CD4-positive, alpha-beta T cell treated with Interleukin-17A for 4 hours (primary cell): ENCODE results near the gene P3H2.
"Not testable (repeated sequence)": the region's sequence is repeated elsewhere in the genome, so short reads cannot be mapped to it uniquely, and the experiment has no call there.

Experiments
- DNase-seq: peaks from one replicate; pipeline ENCODE4 v3.0.0-alpha.2; 2020; ENCODE audit warnings: mixed read lengths

Gene P3H2

GRCh38 chr3:190079173-190079572 lies 41.5 kb downstream of the P3H2 start:
- DNase-seq: not testable (repeated sequence)

- DNase-seq: no peak
Observed at GRCh38 chr3:190077395-190078045, 43.2 kb downstream of the P3H2 start.

GRCh38 chr3:190076601-190077394 lies 43.9 kb downstream of the P3H2 start:
- no peak for DNase-seq

- no peak for DNase-seq
Observed at GRCh38 chr3:190076136-190076535, 44.6 kb downstream of the P3H2 start.

GRCh38 chr3:190074817-190075216 lies 45.9 kb downstream of the P3H2 start:
- DNase-seq: no peak

- DNase-seq: no peak
Observed at GRCh38 chr3:190073264-190074008, 47.3 kb downstream of the P3H2 start.

- DNase-seq: no peak
Observed at GRCh38 chr3:190072856-190073255, 47.8 kb downstream of the P3H2 start.

- not testable (repeated sequence) for DNase-seq
Observed at GRCh38 chr3:190071921-190072320, 48.8 kb downstream of the P3H2 start.

GRCh38 chr3:190070622-190071347 lies 49.9 kb downstream of the P3H2 start:
- DNase-seq: no peak

- no peak for DNase-seq
Observed at GRCh38 chr3:190065204-190065603, 55.5 kb downstream of the P3H2 start.

- no peak for DNase-seq
Observed at GRCh38 chr3:190064659-190065058, 56.0 kb downstream of the P3H2 start.

GRCh38 chr3:190064112-190064511 lies 56.6 kb downstream of the P3H2 start:
- DNase-seq: no peak

- DNase-seq: no peak
Observed at GRCh38 chr3:190063490-190063889, 57.2 kb downstream of the P3H2 start.

GRCh38 chr3:190060192-190060775 lies 60.4 kb downstream of the P3H2 start:
- no peak for DNase-seq

GRCh38 chr3:190059242-190059590 lies 61.5 kb downstream of the P3H2 start:
- DNase-seq: no peak

GRCh38 chr3:190058521-190059241 lies 62.0 kb downstream of the P3H2 start:
- no peak for DNase-seq

- DNase-seq: no peak
Observed at GRCh38 chr3:190056742-190057141, 64.0 kb downstream of the P3H2 start.

GRCh38 chr3:190055773-190056172 lies 64.9 kb downstream of the P3H2 start:
- no peak for DNase-seq

- DNase-seq: no peak
Observed at GRCh38 chr3:190053919-190054672, 66.6 kb downstream of the P3H2 start.

GRCh38 chr3:190051641-190052040 lies 69.1 kb downstream of the P3H2 start:
- no peak for DNase-seq

GRCh38 chr3:190048932-190049441 lies 71.7 kb downstream of the P3H2 start:
- no peak for DNase-seq
